ENCODE measurements around the gene TMC1. TPM values are rescaled to one million over a fixed set of nuclear protein-coding genes. Genes with fewer than 3 reads are reported as not detected.

TMC1 gene
- total and polyA plus RNA-seq, 7 donors: 0.05 to 2.6 (median 0.21) TPM; not detected in 3

GRCh38 chr9:72872718-72873117 lies 351.3 kb downstream of the TMC1 start:
- H3K36me3 ChIP-seq (ENCODE audit: insufficient read depth in 1 of 2, low read depth in 1 of 2): no peaks in the 10 kb centered on the region
- H3K27ac ChIP-seq: no peak overlapping the region
- intact Hi-C loops (cut with DNase I): loop anchor here (1.0 to 10.0 kb wide), 5 partner anchors 155 to 312 kb away; no protein-coding TSS in a partner anchor
- no peak overlapping the region for H3K4me3 ChIP-seq
- 72 to 83% (median 76%) methylated on average over 2 of the region's 2 CpGs for WGBS, 3 donors
- DNase-seq (no peak), ATAC-seq (no peak)
- H3K4me1 ChIP-seq: peaks cover 8% of the 10 kb centered on the region
- H3K27me3 ChIP-seq (ENCODE audit: insufficient read depth in 3 of 3, low read length in 2 of 3): no peaks in the 10 kb centered on the region
- TF ChIP-seq CTCF (IDR thresholded peaks at IDR 0.05): no peak
- no peaks in the 10 kb centered on the region for H3K9me3 ChIP-seq

- no peak overlapping the region for H3K27ac ChIP-seq
- no peaks in the 10 kb centered on the region for H3K9me3 ChIP-seq
- H3K4me3 ChIP-seq: no peak overlapping the region
- ATAC-seq (no peak), DNase-seq (no peak)
- TF ChIP-seq CTCF (IDR thresholded peaks at IDR 0.05): no peak
- 45 to 53% (median 45%) methylated on average over 1 of the region's 1 CpG for WGBS, 3 donors
- no peaks in the 10 kb centered on the region for H3K27me3 ChIP-seq (ENCODE audit: insufficient read depth in 3 of 3, low read length in 2 of 3)
- H3K36me3 ChIP-seq (ENCODE audit: insufficient read depth in 1 of 2, low read depth in 1 of 2): no peaks in the 10 kb centered on the region
- H3K4me1 ChIP-seq: peaks cover 8% of the 10 kb centered on the region
- intact Hi-C loops (cut with DNase I): loop anchor here (5.0 to 10.0 kb wide), 4 partner anchors 154 to 311 kb away; no protein-coding TSS in a partner anchor
Measured at GRCh38 chr9:72873456-72873855, 352.0 kb downstream of the TMC1 start.

- TF ChIP-seq CTCF (IDR thresholded peaks at IDR 0.05): no peak
- peaks cover 8% of the 10 kb centered on the region for H3K4me1 ChIP-seq
- H3K4me3 ChIP-seq: no peak overlapping the region
- H3K27ac ChIP-seq: no peak overlapping the region
- no peaks in the 10 kb centered on the region for H3K36me3 ChIP-seq (ENCODE audit: insufficient read depth in 1 of 2, low read depth in 1 of 2)
- intact Hi-C loops (cut with DNase I): loop anchor here (5.0 to 10.0 kb wide), 4 partner anchors 153 to 310 kb away; no protein-coding TSS in a partner anchor
- H3K9me3 ChIP-seq: no peaks in the 10 kb centered on the region
- 96 to 98% (median 96%) methylated on average over 2 of the region's 2 CpGs for WGBS, 3 donors
- no peak for DNase-seq
- ATAC-seq: no peak
- H3K27me3 ChIP-seq (ENCODE audit: insufficient read depth in 3 of 3, low read length in 2 of 3): no peaks in the 10 kb centered on the region
Measured at GRCh38 chr9:72874344-72874743, 352.9 kb downstream of the TMC1 start.

GRCh38 chr9:72875221-72875620 lies 353.8 kb downstream of the TMC1 start:
- Histone ChIP-seq H3K9me3 (no peaks in the 10 kb centered on the region), H3K27me3 (ENCODE audit: insufficient read depth in 3 of 3, low read length in 2 of 3) (no peaks in the 10 kb centered on the region), H3K27ac (no peak overlapping the region), H3K4me3 (no peak overlapping the region), H3K36me3 (ENCODE audit: insufficient read depth in 1 of 2, low read depth in 1 of 2) (no peaks in the 10 kb centered on the region), H3K4me1 (peaks cover 8% of the 10 kb centered on the region)
- TF ChIP-seq CTCF (IDR thresholded peaks at IDR 0.05): no peak
- ATAC-seq (no peak), DNase-seq (no peak)
- intact Hi-C loops (cut with DNase I): loop anchor here in 1 of 2 donors (10.0 kb wide), 1 partner anchor 310 kb away; no protein-coding TSS in a partner anchor

GRCh38 chr9:72880821-72881220 lies 359.4 kb downstream of the TMC1 start:
- H3K27ac ChIP-seq: no peak overlapping the region
- H3K27me3 ChIP-seq (ENCODE audit: insufficient read depth in 3 of 3, low read length in 2 of 3): no peaks in the 10 kb centered on the region
- no peak overlapping the region for H3K4me3 ChIP-seq
- intact Hi-C loops (cut with DNase I): loop anchor here (5.0 kb wide), 2 partner anchors 71 to 146 kb away; partner anchors contain the start of gene ALDH1A1 (in 1 of the 2)
- peaks cover 9% of the 10 kb centered on the region for H3K4me1 ChIP-seq
- no peaks in the 10 kb centered on the region for H3K9me3 ChIP-seq
- 49 to 65% (median 59%) methylated on average over 2 of the region's 2 CpGs for WGBS, 3 donors
- no peak for TF ChIP-seq CTCF (IDR thresholded peaks at IDR 0.05)
- ATAC-seq (no peak), DNase-seq (no peak)
- H3K36me3 ChIP-seq (ENCODE audit: insufficient read depth in 1 of 2, low read depth in 1 of 2): no peaks in the 10 kb centered on the region
